ENCODE data around the gene METTL25. TPM values are rescaled to one million over a fixed set of nuclear protein-coding genes. Genes with fewer than 3 reads are reported as not detected.

METTL25 gene
- total and polyA plus RNA-seq, 10 of the 15 experiments (the other 5 are each of a cell fraction or from before 2014, with no cell fraction given): 5.6 to 11.3 (median 8.0) TPM

DNA sequence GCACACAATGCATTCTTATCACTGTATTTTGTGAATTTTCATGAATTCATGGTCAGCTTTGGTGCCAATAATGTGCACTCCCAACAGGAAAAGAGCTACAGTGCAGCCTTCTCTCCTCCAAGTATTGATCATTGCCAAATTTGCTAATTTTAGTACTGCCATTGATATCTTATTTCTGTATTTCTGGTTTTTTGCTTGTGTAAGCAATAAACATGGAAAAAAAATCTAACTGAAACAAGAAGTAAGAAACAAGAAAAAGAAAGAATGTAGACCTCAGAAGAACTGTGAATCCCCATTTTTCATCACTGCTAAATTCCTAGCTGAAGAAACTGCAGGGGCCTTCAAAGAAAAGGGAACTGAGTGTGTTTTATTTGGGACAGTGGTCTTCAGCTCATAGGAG lies 161.2 kb downstream of the METTL25 start (continued):
- TF ChIP-seq, protein P1, sequence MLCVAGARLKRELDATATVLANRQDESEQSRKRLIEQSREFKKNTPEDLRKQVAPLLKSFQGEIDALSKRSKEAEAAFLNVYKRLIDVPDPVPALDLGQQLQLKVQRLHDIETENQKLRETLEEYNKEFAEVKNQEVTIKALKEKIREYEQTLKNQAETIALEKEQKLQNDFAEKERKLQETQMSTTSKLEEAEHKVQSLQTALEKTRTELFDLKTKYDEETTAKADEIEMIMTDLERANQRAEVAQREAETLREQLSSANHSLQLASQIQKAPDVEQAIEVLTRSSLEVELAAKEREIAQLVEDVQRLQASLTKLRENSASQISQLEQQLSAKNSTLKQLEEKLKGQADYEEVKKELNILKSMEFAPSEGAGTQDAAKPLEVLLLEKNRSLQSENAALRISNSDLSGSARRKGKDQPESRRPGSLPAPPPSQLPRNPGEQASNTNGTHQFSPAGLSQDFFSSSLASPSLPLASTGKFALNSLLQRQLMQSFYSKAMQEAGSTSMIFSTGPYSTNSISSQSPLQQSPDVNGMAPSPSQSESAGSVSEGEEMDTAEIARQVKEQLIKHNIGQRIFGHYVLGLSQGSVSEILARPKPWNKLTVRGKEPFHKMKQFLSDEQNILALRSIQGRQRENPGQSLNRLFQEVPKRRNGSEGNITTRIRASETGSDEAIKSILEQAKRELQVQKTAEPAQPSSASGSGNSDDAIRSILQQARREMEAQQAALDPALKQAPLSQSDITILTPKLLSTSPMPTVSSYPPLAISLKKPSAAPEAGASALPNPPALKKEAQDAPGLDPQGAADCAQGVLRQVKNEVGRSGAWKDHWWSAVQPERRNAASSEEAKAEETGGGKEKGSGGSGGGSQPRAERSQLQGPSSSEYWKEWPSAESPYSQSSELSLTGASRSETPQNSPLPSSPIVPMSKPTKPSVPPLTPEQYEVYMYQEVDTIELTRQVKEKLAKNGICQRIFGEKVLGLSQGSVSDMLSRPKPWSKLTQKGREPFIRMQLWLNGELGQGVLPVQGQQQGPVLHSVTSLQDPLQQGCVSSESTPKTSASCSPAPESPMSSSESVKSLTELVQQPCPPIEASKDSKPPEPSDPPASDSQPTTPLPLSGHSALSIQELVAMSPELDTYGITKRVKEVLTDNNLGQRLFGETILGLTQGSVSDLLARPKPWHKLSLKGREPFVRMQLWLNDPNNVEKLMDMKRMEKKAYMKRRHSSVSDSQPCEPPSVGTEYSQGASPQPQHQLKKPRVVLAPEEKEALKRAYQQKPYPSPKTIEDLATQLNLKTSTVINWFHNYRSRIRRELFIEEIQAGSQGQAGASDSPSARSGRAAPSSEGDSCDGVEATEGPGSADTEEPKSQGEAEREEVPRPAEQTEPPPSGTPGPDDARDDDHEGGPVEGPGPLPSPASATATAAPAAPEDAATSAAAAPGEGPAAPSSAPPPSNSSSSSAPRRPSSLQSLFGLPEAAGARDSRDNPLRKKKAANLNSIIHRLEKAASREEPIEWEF (IDR thresholded peaks at IDR 0.05; ENCODE audit: insufficient replicate concordance, low read depth, low read length): no peak
- TF ChIP-seq, protein P2, sequence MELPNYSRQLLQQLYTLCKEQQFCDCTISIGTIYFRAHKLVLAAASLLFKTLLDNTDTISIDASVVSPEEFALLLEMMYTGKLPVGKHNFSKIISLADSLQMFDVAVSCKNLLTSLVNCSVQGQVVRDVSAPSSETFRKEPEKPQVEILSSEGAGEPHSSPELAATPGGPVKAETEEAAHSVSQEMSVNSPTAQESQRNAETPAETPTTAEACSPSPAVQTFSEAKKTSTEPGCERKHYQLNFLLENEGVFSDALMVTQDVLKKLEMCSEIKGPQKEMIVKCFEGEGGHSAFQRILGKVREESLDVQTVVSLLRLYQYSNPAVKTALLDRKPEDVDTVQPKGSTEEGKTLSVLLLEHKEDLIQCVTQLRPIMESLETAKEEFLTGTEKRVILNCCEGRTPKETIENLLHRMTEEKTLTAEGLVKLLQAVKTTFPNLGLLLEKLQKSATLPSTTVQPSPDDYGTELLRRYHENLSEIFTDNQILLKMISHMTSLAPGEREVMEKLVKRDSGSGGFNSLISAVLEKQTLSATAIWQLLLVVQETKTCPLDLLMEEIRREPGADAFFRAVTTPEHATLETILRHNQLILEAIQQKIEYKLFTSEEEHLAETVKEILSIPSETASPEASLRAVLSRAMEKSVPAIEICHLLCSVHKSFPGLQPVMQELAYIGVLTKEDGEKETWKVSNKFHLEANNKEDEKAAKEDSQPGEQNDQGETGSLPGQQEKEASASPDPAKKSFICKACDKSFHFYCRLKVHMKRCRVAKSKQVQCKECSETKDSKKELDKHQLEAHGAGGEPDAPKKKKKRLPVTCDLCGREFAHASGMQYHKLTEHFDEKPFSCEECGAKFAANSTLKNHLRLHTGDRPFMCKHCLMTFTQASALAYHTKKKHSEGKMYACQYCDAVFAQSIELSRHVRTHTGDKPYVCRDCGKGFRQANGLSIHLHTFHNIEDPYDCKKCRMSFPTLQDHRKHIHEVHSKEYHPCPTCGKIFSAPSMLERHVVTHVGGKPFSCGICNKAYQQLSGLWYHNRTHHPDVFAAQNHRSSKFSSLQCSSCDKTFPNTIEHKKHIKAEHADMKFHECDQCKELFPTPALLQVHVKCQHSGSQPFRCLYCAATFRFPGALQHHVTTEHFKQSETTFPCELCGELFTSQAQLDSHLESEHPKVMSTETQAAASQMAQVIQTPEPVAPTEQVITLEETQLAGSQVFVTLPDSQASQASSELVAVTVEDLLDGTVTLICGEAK (IDR thresholded peaks at IDR 0.05; ENCODE audit: borderline replicate concordance): no peak
- TF ChIP-seq SUPT20H (IDR thresholded peaks at IDR 0.05; ENCODE audit: borderline replicate concordance, control insufficient read depth, low read depth, low read length): no peak
- TF ChIP-seq, protein P3, sequence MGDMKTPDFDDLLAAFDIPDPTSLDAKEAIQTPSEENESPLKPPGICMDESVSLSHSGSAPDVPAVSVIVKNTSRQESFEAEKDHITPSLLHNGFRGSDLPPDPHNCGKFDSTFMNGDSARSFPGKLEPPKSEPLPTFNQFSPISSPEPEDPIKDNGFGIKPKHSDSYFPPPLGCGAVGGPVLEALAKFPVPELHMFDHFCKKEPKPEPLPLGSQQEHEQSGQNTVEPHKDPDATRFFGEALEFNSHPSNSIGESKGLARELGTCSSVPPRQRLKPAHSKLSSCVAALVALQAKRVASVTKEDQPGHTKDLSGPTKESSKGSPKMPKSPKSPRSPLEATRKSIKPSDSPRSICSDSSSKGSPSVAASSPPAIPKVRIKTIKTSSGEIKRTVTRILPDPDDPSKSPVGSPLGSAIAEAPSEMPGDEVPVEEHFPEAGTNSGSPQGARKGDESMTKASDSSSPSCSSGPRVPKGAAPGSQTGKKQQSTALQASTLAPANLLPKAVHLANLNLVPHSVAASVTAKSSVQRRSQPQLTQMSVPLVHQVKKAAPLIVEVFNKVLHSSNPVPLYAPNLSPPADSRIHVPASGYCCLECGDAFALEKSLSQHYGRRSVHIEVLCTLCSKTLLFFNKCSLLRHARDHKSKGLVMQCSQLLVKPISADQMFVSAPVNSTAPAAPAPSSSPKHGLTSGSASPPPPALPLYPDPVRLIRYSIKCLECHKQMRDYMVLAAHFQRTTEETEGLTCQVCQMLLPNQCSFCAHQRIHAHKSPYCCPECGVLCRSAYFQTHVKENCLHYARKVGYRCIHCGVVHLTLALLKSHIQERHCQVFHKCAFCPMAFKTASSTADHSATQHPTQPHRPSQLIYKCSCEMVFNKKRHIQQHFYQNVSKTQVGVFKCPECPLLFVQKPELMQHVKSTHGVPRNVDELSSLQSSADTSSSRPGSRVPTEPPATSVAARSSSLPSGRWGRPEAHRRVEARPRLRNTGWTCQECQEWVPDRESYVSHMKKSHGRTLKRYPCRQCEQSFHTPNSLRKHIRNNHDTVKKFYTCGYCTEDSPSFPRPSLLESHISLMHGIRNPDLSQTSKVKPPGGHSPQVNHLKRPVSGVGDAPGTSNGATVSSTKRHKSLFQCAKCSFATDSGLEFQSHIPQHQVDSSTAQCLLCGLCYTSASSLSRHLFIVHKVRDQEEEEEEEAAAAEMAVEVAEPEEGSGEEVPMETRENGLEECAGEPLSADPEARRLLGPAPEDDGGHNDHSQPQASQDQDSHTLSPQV (IDR thresholded peaks at IDR 0.05): no peak

Measured in GM12878 (cell line).